HL-60/S4 treated with phorbol 12-myristate 13-acetate at 8.2 ng/mL for 4 days and 3 days (cell line): Measurements from ENCODE around the gene PRDM15.
"Not testable (repeated sequence)": the region's sequence is repeated elsewhere in the genome, so short reads cannot be mapped to it uniquely, and the experiment has no call there.

ENCODE experiments used
- in situ Hi-C: fragments of 300-500 bp; cut with MboI; formaldehyde crosslinking; loops from 2 replicates; pipeline ENCODE4 v1.15.0; 2022; ENCODE audit warnings: low sequenced_read_pairs

Gene PRDM15

DNA sequence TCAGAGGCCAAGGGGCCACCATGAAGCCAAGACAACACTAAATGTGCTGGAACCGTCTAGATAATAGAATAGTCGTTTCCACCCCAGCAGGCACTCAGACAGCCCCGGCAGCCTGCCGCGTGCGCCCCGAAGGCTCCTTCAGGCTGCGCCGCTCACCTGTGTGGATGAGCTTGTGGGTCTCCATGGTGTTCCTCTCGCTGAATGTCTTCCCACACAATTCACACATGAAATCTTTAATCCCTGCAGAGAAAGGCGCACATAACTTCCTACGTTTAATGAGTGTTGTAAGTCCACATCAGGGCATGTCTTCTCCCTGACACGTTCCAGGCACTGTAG, 68.6 kb downstream of the PRDM15 start:
- in situ Hi-C loops, result loop anchor here (10.0 kb wide), 1 partner anchor 304 kb away; no protein-coding TSS in a partner anchor

DNA sequence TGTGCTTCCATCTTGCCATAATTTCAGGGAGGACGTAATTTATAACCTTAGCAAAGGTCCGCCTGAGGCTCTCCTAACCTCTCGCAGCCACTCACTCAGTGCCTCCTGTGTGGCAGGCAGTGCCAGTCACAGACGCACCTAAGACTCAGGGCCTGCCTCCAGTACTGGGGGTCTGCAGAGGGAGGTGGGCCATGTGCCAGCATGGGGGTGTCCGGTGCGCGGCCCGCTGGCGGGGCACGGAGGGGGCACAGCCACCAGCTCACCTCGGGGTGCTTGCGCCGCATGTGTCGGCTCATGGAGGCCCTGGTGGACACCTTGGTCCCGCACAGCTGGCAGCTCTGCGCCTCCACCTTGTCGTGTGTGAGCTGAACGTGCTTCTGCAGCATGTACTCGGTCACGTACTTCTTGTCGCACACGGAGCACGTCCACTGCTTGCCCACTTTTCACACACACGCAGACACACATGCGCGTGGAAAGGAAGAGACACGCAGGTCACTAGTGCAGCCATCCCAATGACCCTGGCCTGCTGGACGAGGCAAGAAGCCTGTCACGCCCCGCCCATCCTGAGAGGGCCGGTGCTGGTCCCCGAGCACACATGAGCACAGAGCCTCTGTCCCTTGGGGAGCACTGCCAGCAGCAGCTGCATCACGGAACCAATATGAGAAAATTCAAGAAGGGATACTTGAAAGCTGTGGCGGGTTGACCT, 69.1 kb downstream of the PRDM15 start:
- in situ Hi-C loops, result loop anchor here (10.0 kb wide), 1 partner anchor 305 kb away; no protein-coding TSS in a partner anchor

DNA sequence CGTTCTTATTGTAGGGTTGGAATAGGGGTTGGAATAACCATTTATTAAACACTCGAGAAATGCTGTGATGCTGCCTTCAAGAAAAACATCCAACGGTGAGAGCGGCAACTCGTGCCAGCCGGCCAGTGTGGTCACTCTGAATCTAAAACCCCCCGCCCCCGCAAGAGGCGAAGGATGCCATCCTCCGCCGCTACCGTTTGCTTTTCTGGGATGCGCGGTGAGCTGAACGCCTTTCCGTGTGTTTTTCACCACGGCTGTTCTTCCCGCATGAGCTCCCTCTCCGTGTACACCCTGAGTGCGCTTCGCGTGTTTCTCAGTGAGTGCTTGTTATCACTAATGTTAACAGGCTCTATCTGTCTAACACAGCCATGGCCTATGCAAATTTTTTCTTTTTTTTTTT, 70.3 kb downstream of the PRDM15 start:
- in situ Hi-C loops, result no loop called here

DNA sequence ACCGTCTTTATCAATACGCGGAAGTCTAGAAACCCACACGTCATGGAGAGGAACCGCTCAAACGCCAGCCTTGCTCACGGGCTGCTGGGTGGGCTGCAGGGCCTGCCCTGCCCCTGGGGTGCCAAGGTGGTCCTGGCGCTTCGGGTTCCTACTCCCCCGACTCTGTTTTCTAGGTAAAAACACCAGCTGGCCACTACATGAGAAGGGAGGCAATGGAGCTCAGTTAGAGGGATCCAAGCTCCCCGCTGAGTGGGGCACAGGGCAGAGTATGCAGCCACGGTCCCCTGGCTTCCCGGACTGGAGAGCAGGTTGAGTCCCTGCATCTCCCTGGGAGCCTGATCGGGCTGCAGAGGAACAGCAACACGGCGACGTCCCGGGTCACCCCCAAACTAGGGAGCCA, 71.0 kb downstream of the PRDM15 start:
- in situ Hi-C loops, result no loop called here

DNA sequence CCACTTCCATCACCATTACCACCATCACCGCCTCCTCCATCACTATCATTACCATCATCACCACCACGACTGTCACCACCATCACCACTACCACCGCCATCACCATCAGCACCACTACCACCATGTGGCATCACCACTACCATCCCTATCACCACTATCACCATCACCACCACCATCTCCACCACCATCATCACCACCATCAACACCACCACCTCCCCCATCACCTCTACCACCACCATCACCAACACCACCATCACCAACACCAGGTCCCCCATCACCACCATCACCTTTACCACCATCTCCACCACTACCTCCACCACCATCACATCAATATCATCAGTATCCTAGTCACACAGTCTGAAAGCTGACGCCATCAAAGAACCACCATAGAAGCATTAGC, 72.4 kb downstream of the PRDM15 start:
- in situ Hi-C loops, result no loop called here

DNA sequence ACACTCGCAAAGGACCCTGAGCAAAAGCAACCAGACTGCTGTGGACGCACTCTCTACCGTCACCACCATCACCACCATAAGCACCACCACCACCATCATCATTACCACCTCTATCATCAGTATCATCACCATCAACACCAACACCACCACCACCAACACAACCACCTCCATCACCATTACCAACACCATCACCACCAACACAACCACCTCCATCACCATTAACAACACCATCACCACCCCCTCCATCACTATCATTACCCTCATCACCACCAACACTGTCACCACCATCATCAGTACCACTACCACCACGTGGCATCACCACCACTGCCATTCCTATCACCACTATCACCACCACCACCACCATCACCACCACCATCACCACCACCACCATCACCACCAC, 73.5 kb downstream of the PRDM15 start:
- in situ Hi-C loops, result no loop called here

DNA sequence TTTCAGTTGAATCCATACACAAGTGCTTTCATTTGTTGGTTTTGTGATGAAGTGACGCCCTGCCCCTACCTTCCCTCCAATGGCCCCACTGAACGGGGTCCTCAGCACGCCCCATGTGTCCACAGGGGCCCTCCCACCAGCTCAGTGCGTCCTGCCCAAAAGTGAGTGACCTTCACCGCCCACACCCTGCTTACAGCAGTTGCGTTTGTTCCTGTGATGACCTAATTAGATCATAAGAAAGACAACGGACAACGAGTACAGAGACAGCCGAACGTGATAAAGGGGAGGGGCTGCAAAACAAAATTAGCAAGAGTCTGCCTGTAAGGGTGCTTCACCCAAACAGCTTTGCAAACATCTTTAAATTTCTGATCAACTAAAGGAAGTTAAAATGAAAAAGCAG, 74.1 kb downstream of the PRDM15 start:
- in situ Hi-C loops, result no loop called here

DNA sequence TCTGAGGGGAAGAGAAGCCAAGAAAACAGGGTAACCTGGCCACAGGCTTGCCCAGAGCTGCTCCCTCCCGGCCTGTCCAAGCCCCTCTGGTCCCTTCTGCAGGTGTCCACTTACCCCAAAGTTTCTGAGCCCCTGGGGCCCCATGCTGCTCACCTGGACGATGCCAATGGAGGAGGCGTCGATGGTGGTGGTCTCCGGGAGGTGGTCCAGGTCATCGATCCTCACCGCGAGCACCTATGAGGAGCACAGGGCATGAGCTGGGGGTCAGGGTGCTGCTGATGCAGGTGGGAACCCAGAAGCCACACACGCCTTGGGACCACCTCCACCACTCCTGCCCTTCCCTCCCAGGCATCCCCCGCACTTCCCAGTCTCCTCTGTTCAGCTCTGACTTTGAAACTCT, 74.8 kb downstream of the PRDM15 start:
- in situ Hi-C loops, result no loop called here

DNA sequence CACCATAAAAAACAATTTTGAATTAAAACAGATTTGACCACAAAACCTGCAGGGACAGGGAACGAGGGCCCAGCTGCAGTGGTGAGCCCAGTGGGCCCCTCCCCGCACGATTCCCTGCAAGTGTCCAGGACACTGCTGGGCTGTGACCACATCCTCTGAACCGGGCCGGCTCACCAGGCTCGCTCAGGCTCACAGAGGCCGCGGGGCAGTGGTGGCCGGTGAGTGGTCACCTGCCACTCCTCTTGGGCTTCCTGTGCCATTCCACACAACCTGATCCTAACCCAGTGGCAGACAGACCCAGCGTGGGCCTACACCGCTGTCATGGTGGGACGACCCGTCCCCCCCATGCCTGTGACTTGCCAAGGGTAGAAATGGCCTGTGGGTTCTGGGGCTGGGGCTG, 75.8 kb downstream of the PRDM15 start:
- in situ Hi-C loops, result no loop called here

DNA sequence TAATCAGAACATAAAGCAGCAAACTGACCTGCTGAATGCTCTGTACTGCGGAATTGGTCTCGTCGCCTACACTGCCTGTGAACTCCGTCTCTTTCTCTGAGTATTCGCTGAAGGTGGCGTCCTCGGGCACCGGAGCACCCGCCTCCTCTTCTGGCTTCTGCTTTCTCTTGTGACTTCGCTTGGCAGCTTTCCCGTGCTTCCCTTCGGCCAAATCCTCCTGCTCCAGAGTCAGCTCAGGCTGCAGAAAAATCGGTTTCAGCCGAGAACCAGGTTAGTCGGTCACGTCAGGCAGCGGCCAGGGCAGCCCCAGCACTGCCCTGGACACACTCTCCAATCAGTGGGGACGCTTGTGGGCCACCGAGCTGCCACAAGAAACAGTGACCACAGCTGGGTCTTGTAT, 76.5 kb downstream of the PRDM15 start:
- in situ Hi-C loops, result no loop called here

DNA sequence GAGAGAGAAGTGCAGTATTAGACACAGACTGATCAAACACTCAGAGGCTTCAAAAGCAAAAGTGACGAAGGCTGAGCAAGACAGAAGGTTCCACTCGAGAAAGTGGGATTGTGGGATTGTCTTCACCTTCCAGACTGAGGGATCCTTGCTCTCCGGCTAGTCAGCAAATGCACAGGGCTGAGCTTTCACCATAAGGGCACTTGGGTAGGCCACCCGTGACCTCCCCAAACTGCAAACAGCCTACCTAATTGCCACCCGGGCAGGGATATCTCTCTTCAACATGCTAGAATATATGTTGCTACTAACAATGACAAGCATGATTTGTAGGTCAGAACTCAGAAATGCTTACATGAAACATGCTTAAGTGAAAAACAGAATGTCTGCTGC, 77.0 kb downstream of the PRDM15 start:
- in situ Hi-C loops, result no loop called here

DNA sequence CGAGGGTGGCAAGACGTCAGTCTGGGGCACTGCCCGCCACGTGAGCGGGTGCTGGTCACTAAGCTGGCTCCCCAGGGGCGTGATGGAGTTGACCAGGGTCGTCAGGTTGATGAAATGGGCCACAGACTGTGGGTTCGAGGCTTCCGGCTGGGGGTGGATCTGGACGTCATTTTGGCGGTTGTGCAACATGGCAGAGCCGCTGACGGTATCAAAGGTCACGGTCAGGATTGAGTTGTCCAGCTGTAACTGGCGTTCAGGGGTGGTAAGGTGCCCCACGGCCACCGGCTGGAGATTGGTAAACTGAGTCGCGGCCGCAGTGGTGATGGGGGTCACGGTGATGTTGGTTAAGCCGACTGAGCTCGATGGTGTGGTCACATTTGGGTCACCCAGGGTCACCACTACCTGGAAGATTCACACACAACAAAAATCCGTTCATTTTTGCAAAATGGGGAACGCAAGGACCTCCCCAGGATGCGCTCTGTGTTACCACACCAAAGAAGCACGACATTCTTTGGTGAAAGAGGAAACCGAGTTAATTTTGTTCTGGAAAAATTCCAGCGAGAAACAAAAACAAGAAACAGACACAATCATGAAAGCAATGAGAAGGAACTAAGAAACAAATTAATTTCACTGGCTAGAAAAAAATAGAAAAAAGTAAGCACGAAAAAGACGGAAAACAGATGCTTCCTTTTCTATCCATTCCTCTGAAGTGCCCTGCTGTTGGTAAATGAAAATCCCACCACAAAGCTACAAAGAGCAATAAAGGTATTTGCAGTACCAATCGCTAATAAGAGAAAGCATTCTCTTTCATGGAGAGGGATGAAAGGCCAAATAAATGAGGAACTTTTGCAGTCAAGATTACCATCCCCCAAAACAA, 77.6 kb downstream of the PRDM15 start:
- in situ Hi-C loops, result no loop called here

DNA sequence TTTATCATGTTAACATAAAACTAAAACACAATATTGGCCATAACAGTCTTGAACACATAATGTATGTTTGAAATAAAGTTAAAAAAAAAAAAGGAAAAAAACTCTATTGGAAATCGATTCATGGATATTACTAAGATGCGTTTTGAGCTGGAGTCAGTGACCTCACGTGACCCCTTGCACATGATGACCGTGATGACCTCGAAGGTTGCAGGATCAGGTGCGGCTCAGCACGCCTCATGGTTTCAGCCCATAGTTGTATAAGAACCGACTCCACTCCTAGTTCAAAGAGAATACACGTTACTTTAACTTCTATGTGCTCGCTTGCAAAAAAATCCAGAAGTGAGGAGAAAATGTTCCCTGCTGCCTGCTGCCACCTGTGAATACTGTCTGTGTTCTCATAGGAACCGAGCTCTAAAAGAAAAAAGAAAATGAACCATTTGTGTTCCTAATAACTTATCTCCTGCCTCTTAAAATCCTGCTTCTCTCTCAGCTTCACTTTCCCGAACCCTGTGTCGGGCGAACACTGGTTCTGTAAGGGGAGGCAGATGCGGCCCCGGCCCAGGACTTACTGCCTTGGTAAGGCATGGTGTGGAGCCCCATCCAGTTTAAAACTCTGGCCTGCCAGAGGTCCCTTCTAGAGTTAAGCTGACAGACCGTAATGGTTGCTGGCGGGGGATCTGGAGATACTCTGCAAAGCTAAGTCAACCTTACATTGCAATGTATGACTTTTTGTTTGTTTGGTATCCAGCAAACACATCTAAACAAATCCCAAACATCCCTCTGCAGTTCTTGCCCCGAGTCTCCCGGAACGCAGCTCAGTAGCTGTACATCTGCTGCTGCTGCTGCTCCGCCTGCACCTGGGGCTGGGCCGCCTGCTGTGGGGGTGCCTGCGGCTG, 78.5 kb downstream of the PRDM15 start:
- in situ Hi-C loops, result no loop called here

DNA sequence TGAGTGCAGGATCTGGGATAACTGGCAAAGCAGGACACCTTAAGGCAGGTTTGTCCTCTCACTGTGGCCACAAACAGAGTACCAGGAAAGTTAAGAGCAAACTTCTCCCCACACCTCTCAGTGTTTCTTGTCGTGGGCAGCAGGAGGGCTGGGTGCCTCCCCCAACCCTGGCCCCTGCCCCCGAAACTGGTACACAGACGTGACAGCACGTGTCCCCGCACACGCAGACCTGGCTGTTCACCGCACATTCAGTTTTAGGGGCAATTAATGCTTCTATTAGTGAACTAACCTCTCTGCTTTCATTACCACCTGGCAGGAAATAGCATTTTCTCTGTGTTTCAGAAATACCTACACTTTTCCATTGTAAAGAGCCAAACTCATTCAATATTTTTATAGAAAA, 79.4 kb downstream of the PRDM15 start:
- in situ Hi-C loops, result no loop called here

DNA sequence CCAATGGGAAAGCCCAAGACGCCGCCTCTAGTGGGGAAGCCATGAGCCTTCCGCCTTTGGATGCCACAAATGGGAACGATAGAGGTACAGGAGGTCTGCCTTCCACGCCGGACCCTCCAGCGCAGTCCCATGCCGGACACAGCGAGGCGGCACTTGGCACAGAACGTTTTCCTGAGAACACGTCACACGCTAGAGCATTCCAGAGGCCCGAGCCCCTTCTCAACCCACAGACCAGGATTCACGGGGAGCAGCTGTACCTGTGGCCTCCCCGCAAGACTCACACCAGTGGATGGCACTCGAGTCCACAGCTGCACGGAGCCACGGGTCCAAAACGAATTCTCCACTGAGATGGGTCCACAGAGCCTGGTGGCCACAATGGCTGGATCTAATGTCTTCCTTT, 80.8 kb downstream of the PRDM15 start:
- in situ Hi-C loops, result no loop called here

DNA sequence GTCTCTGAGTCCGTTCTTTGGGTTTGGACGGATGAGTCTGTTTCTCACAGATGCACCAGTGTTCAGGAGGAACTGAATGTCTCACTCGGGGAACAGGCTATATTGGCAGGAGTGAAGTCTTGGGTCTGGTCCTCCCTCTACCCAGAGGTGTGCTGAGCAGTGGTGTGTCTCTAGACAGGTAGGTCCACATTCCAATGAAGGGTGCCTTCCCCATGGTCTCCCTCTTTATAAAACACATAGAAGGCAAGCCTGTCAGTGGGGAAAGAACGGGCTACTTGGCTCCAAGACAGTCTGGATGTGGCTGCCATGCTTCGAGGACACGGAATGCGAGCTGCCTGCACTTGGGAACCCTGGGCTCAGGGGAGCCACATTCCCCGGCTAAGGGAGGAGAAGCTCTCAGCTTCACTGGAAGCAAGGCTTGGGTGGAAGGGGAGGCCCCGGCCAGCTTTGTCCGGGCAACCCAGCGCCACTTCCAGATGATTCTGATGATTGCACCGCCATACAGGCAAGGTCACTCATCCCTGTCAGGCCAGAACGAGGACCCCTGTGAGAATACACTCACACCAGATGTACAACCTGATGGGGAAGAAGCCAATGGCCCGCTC, 82.6 kb downstream of the PRDM15 start:
- in situ Hi-C loops, result no loop called here

DNA sequence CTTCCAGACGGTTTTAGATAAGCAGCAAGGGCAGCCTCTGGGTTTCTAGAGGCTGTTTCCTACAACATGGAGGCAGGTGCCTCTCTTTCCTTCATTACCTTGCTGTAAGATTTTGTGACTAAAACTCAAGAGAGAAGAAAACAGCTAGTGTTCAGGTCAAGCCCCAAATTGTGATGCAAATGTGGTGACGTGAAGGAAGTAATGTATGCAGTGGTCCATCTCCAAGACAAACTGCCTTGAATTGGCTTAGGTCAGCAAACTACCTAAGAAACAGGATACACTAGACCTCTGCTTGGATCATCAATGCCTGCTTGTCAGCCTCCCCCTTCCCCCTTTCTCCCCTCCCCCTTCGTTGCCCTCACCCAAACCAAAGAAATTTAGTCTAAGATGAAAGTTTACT, 83.4 kb downstream of the PRDM15 start:
- in situ Hi-C loops, result no loop called here

DNA sequence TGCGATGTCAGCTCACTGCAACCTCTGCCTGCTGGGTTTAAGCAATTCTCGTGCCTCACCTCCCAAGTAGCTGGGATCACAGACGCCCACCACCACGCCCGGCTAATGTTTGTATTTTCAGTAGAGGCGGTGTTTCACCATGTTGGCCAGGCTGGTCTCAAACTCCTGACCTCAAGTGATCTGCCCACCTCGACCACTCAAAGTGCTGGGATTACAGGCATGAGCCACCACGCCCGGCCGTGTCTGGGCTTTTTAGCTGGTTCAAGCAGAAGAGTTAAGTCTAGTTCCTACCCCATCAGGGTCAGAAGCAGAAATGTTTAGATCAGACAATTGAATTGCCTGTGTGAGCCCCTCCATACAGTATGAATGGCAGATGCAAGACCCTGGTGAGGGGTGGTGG, 84.5 kb downstream of the PRDM15 start:
- in situ Hi-C loops, result no loop called here

DNA sequence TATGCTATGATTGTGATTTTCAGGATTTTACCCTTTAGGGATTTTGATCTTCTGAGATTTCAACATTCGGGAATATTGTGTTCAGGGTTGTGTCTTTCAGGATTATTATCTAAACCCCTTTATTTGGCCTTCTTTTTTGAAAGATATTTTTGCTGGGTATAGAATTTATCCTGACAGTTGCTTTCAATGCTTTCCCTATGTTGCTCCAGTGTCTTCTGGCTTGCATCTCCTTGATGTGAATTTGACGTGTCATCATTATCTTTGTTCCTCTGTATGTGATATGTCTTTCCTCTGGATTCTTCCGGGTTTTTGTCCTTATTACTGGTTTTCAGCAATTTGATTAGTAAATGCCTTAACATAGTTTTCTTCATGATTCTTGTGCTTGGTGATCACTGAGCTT, 86.4 kb downstream of the PRDM15 start:
- in situ Hi-C loops, result no loop called here

DNA sequence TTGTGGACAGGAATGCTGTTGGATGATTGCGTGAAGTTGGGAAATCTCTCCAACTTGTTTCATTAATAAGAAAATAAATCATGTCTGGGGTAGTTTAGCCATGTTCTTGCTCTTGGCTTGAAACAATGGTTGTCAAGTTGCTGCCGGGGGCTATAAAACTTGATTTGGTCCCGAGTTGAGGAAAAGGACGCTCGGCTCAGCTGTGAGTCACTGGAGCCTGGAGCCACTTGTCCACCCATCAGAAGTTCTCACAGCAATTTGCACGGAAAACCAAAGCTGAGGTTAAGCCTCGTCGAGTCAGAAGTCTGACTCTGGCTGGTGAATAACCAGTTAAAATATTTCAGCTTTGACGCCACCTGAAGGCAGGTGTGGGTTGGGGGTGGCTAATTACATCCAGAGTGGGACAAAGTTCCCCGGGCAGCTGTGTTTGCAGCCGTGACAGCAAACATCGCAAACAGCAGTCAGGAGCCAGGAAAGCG, 92.6 kb downstream of the PRDM15 start:
- in situ Hi-C loops, result no loop called here

DNA sequence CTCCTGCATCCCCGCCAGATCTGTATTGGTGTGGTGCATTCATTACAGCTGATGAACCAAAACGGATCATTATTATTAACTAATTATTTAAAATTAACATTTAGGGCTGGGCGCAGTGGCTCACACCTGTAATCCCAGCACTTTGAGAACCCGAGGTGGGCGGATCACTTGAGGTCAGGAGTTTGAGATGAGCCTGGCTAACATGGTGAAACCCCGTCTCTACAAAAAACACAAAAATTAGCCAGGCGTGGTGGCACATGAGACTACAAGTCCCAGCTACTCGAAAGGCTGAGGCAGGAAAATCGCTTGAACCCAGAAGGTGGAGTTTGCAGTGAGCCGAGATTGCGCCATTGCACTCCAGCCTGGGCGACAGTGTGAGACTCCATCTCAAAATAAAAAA, 93.9 kb downstream of the PRDM15 start:
- in situ Hi-C loops, result not testable (repeated sequence)
